GM23338 (cell line): Measurements from ENCODE around the gene DMRT1. TPM values are rescaled to one million over a fixed set of nuclear protein-coding genes. Genes with fewer than 3 reads are reported as not detected.

Source experiments
- ATAC-seq: fragments of 200-7000 bp; cut with Tn5 transposase; 3 replicates; pipeline ENCODE4 v1.9.1; 2020
- DNase-seq: peaks from one replicate; pipeline ENCODE4 v3.0.0-alpha.2; 2015; ENCODE audit warnings: low spot score
- H2AFZ ChIP-seq: fragments of 200-600 bp; sonication (generic); 2 replicates; pipeline ENCODE4 v1.8.0; 2016; ENCODE audit warnings: antibody characterized with exemption, mild to moderate bottlenecking, moderate library complexity
- H3F3A ChIP-seq: fragments of 200-600 bp; sonication (generic); replicated peaks from 2 replicates; pipeline ENCODE4 v1.8.0; 2017; ENCODE audit warnings: antibody characterized with exemption, mixed run types, low read depth
- H3K27ac ChIP-seq: fragments of 200-600 bp; sonication (generic); 2 replicates; pipeline ENCODE4 v1.6.1; 2016; ENCODE audit warnings: low read depth
- H3K27me3 ChIP-seq: fragments of 200-600 bp; sonication (generic); 2 replicates; pipeline ENCODE4 v1.8.0; 2016; ENCODE audit warnings: mild to moderate bottlenecking, mixed run types, moderate library complexity; ENCODE audit not compliant: insufficient read depth
- H3K36me3 ChIP-seq: fragments of 200-600 bp; sonication (generic); 2 replicates; pipeline ENCODE4 v1.8.0; 2016; ENCODE audit warnings: mild to moderate bottlenecking; ENCODE audit not compliant: insufficient read depth
- H3K4me1 ChIP-seq: fragments of 200-600 bp; sonication (generic); 2 replicates; pipeline ENCODE4 v1.8.0; 2016; ENCODE audit warnings: mild to moderate bottlenecking, moderate library complexity; ENCODE audit not compliant: insufficient read depth
- H3K4me2 ChIP-seq: fragments of 200-600 bp; sonication (generic); 2 replicates; pipeline ENCODE4 v1.7.1; 2017; ENCODE audit warnings: mixed run types
- H3K4me3 ChIP-seq: fragments of 200-600 bp; sonication (generic); 2 replicates; pipeline ENCODE4 v1.6.1; 2016; ENCODE audit warnings: mixed run types
- H3K79me2 ChIP-seq: fragments of 200-600 bp; sonication (generic); replicated peaks from 2 replicates; pipeline ENCODE4 v1.8.0; 2017; ENCODE audit warnings: mild to moderate bottlenecking; ENCODE audit not compliant: insufficient read depth
- H3K9me2 ChIP-seq: fragments of 200-600 bp; sonication (generic); 2 replicates; pipeline ENCODE4 v1.8.0; 2017; ENCODE audit not compliant: insufficient read depth
- H4K20me1 ChIP-seq: fragments of 200-600 bp; sonication (generic); replicated peaks from 2 replicates; pipeline ENCODE4 v1.8.0; 2017; ENCODE audit warnings: mild to moderate bottlenecking; ENCODE audit not compliant: insufficient read depth
- H3K27ac Mint-ChIP-seq: 2 replicates; pipeline ENCODE4 v1.8.0; 2020; ENCODE audit warnings: inconsistent platforms, mild to moderate bottlenecking, moderate library complexity, mixed read lengths
- H3K27me3 Mint-ChIP-seq: 3 replicates; pipeline ENCODE4 v1.8.0; 2022; ENCODE audit warnings: low read depth, mild to moderate bottlenecking, moderate library complexity, mixed read lengths, inconsistent platforms; ENCODE audit not compliant: insufficient read depth, poor library complexity
- H3K36me3 Mint-ChIP-seq: 3 replicates; pipeline ENCODE4 v1.8.0; 2021; ENCODE audit warnings: low read depth, mild to moderate bottlenecking, inconsistent platforms, moderate library complexity, mixed read lengths
- H3K4me1 Mint-ChIP-seq: 3 replicates; pipeline ENCODE4 v1.8.0; 2020; ENCODE audit warnings: mild to moderate bottlenecking, inconsistent platforms, mixed read lengths
- H3K4me3 Mint-ChIP-seq: 3 replicates; pipeline ENCODE4 v1.8.0; 2021; ENCODE audit warnings: moderate library complexity, mild to moderate bottlenecking, inconsistent platforms, mixed read lengths
- H3K9me3 Mint-ChIP-seq: 3 replicates; pipeline ENCODE4 v1.8.0; 2020; ENCODE audit warnings: moderate library complexity, mild to moderate bottlenecking, inconsistent platforms, mixed read lengths
- CREB1 ChIP-seq: fragments of 250-450 bp; sonication (Bioruptor Pico); IDR thresholded peaks from 2 replicates; pipeline ENCODE4 v1.5.0; 2020; ENCODE audit warnings: low read depth, mild to moderate bottlenecking, moderate library complexity
- EZH2 ChIP-seq: fragments of 200-600 bp; sonication (generic); IDR thresholded peaks from one replicate; pipeline ENCODE4 v1.8.0; 2017; ENCODE audit warnings: antibody characterized with exemption, mild to moderate bottlenecking, low read depth; ENCODE audit not compliant: unreplicated experiment
- EZH2phosphoT487 ChIP-seq: fragments of 200-600 bp; sonication (generic); IDR thresholded peaks from one replicate; pipeline ENCODE4 v1.8.1; 2018; ENCODE audit warnings: antibody characterized with exemption; ENCODE audit not compliant: unreplicated experiment
- JUNB ChIP-seq: IDR thresholded peaks from one replicate; pipeline ENCODE4 v1.6.1; 2016; ENCODE audit warnings: antibody characterized with exemption; ENCODE audit not compliant: unreplicated experiment
- NANOG ChIP-seq: IDR thresholded peaks from 2 replicates; pipeline ENCODE4 v1.6.1; 2016; ENCODE audit warnings: antibody characterized with exemption, borderline replicate concordance
- POLR2AphosphoS5 ChIP-seq: IDR thresholded peaks from 2 replicates; pipeline ENCODE4 v1.6.1; 2016; ENCODE audit warnings: antibody characterized with exemption, low read depth
- REST ChIP-seq: IDR thresholded peaks from one replicate; pipeline ENCODE4 v1.6.1; 2018; ENCODE audit warnings: antibody characterized with exemption; ENCODE audit not compliant: unreplicated experiment
- STAT1 ChIP-seq: IDR thresholded peaks from one replicate; pipeline ENCODE4 v1.6.1; 2016; ENCODE audit warnings: antibody characterized with exemption; ENCODE audit not compliant: unreplicated experiment
- ZNF114 ChIP-seq: fragments of 250-450 bp; sonication (Bioruptor Pico); IDR thresholded peaks from 2 replicates; pipeline ENCODE4 v1.5.0; 2020; ENCODE audit warnings: mild to moderate bottlenecking, moderate library complexity
- ZNF331 ChIP-seq: fragments of 250-450 bp; sonication (Bioruptor Pico); IDR thresholded peaks from 2 replicates; pipeline ENCODE4 v1.5.0; 2020; ENCODE audit warnings: low read depth, mild to moderate bottlenecking, moderate library complexity
- polyA plus RNA-seq: library from polyadenylated mRNA; unstranded; fragments of >200 nt; fragmentation: Nextera tagmentation; extraction: Ambion mirVana; gene quantifications from 2 replicates; pipeline ENCODE4 v1.2.1, GENCODE V29; 2016
- total RNA-seq: library from RNA; depleted of rRNA; stranded (reverse); fragments of >200 nt; shearing (Covaris generic); gene quantifications from 2 replicates; pipeline ENCODE4 v1.2.3, GENCODE V29; 2014
- TF ChIP-seq, protein P1 (sequence below): IDR thresholded peaks from 2 replicates; pipeline ENCODE4 v1.6.1; 2016; ENCODE audit warnings: antibody characterized with exemption
- TF ChIP-seq, protein P2 (sequence below), 2 experiments: fragments of 200-600 bp in 1 of 2; sonication (generic) in 1 of 2; conservative IDR thresholded peaks; 2 replicates each; pipeline versions ENCODE4 v1.5.1 to v1.6.1; 2016 to 2017; ENCODE audit warnings: antibody characterized with exemption in 2 of 2, low read depth in 2 of 2, mild to moderate bottlenecking in 2 of 2, moderate library complexity in 1 of 2

Gene DMRT1
- total and polyA plus RNA-seq, 2 experiments from 2014 or later = not detected

GRCh38 chr9:994005-994404, 152.5 kb downstream of the DMRT1 start:
- ATAC-seq (no peak), DNase-seq (no peak)
- peaks cover 39% of the 10 kb centered on the region for H3K9me3 Mint-ChIP-seq
- no peak overlapping the region for H3K4me3 Mint-ChIP-seq
- peaks cover 2% of the 10 kb centered on the region for H3F3A ChIP-seq
- H3K79me2 ChIP-seq = no peaks in the 10 kb centered on the region
- no peak overlapping the region for H3K27ac Mint-ChIP-seq
- no peaks in the 10 kb centered on the region for H3K4me1 Mint-ChIP-seq
- no peaks in the 10 kb centered on the region for H3K4me1 ChIP-seq
- no peaks in the 10 kb centered on the region for H4K20me1 ChIP-seq
- no peak overlapping the region for H2AFZ ChIP-seq
- peaks cover 15% of the 10 kb centered on the region; the same call in 2 of the 3 replicates for H3K36me3 Mint-ChIP-seq
- TF ChIP-seq JUNB = no peak
- no peak for TF ChIP-seq CREB1 (CRISPR knock-in tag)
- TF ChIP-seq STAT1 = no peak
- TF ChIP-seq, protein P1, sequence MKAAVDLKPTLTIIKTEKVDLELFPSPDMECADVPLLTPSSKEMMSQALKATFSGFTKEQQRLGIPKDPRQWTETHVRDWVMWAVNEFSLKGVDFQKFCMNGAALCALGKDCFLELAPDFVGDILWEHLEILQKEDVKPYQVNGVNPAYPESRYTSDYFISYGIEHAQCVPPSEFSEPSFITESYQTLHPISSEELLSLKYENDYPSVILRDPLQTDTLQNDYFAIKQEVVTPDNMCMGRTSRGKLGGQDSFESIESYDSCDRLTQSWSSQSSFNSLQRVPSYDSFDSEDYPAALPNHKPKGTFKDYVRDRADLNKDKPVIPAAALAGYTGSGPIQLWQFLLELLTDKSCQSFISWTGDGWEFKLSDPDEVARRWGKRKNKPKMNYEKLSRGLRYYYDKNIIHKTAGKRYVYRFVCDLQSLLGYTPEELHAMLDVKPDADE = no peak
- TF ChIP-seq POLR2AphosphoS5 = no peak
- H3K27ac ChIP-seq = no peak overlapping the region
- no peaks in the 10 kb centered on the region for H3K9me2 ChIP-seq
- H3K36me3 ChIP-seq = peaks cover 1% of the 10 kb centered on the region; the same call in 1 of the 2 replicates
- no peaks in the 10 kb centered on the region; the same call in 1 of the 2 replicates for H3K27me3 ChIP-seq
- no peak overlapping the region for H3K4me3 ChIP-seq
- peaks cover 11% of the 10 kb centered on the region for H3K27me3 Mint-ChIP-seq
- H3K4me2 ChIP-seq = no peak overlapping the region

GRCh38 chr9:995192-995591, 153.7 kb downstream of the DMRT1 start:
- no peak overlapping the region for H3K27ac ChIP-seq
- TF ChIP-seq, protein P1 = no peak
- no peak for TF ChIP-seq ZNF114 (CRISPR knock-in tag)
- no peak for TF ChIP-seq JUNB
- TF ChIP-seq REST = no peak
- TF ChIP-seq, protein P2, sequence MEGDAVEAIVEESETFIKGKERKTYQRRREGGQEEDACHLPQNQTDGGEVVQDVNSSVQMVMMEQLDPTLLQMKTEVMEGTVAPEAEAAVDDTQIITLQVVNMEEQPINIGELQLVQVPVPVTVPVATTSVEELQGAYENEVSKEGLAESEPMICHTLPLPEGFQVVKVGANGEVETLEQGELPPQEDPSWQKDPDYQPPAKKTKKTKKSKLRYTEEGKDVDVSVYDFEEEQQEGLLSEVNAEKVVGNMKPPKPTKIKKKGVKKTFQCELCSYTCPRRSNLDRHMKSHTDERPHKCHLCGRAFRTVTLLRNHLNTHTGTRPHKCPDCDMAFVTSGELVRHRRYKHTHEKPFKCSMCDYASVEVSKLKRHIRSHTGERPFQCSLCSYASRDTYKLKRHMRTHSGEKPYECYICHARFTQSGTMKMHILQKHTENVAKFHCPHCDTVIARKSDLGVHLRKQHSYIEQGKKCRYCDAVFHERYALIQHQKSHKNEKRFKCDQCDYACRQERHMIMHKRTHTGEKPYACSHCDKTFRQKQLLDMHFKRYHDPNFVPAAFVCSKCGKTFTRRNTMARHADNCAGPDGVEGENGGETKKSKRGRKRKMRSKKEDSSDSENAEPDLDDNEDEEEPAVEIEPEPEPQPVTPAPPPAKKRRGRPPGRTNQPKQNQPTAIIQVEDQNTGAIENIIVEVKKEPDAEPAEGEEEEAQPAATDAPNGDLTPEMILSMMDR (conservative IDR thresholded peaks at IDR 0.05; ENCODE audit: low read depth in 2 of 2) = no peak
- no peak for TF ChIP-seq NANOG
- no peak for TF ChIP-seq EZH2
- TF ChIP-seq CREB1 (CRISPR knock-in tag) = no peak
- TF ChIP-seq ZNF331 (CRISPR knock-in tag) = no peak
- TF ChIP-seq STAT1 = no peak
- TF ChIP-seq EZH2phosphoT487 = no peak
- TF ChIP-seq POLR2AphosphoS5 = no peak

More at GRCh38 chr9:995192-995591, 153.7 kb downstream of the DMRT1 start:
- Mint-ChIP-seq H3K36me3 (peaks cover 22% of the 10 kb centered on the region), H3K27me3 (peaks cover 14% of the 10 kb centered on the region), H3K4me3 (no peak overlapping the region), H3K4me1 (no peaks in the 10 kb centered on the region; the same call in 2 of the 3 replicates), H3K9me3 (peaks cover 46% of the 10 kb centered on the region), H3K27ac (no peak overlapping the region)
- Histone ChIP-seq H3K4me1 (no peaks in the 10 kb centered on the region), H3K79me2 (no peaks in the 10 kb centered on the region), H4K20me1 (no peaks in the 10 kb centered on the region), H2AFZ (no peak overlapping the region), H3K27me3 (no peaks in the 10 kb centered on the region), H3K36me3 (peaks cover 3% of the 10 kb centered on the region; the same call in 1 of the 2 replicates), H3K4me3 (no peak overlapping the region), H3K4me2 (no peak overlapping the region), H3K9me2 (no peaks in the 10 kb centered on the region), H3F3A (peaks cover 12% of the 10 kb centered on the region)
- ATAC-seq (no peak), DNase-seq (no peak)
